GM19240 (cell line): ENCODE results near the gene TXNRD1.
"Not testable (repeated sequence)": the region's sequence is repeated elsewhere in the genome, so short reads cannot be mapped to it uniquely, and the experiment has no call there.

Experiments used
- DNase-seq: peaks from one replicate; pipeline ENCODE4 v3.0.0; 2011; ENCODE audit warnings: low spot score; ENCODE audit not compliant: insufficient read length

Gene TXNRD1

GRCh38 chr12:104304261-104305009 is 88.9 kb downstream of the TXNRD1 start:
- DNase-seq: no peak

GRCh38 chr12:104305349-104305748 is 89.8 kb downstream of the TXNRD1 start:
- no peak for DNase-seq

- DNase-seq: no peak
These were observed 90.8 kb downstream of the TXNRD1 start for GRCh38 chr12:104306376-104306775.

- DNase-seq: no peak
These were observed 91.5 kb downstream of the TXNRD1 start for GRCh38 chr12:104306943-104307654.

- DNase-seq: no peak
These were observed 92.0 kb downstream of the TXNRD1 start for GRCh38 chr12:104307655-104308000.

- no peak for DNase-seq
These were observed 93.9 kb downstream of the TXNRD1 start for GRCh38 chr12:104309446-104309993.

GRCh38 chr12:104310751-104311633 is 95.4 kb downstream of the TXNRD1 start:
- no peak for DNase-seq

GRCh38 chr12:104312202-104312601 is 96.6 kb downstream of the TXNRD1 start:
- no peak for DNase-seq

- no peak for DNase-seq
These were observed 97.1 kb downstream of the TXNRD1 start for GRCh38 chr12:104312654-104313053.

GRCh38 chr12:104313568-104314241 is 98.1 kb downstream of the TXNRD1 start:
- DNase-seq: no peak

- no peak for DNase-seq
These were observed 98.6 kb downstream of the TXNRD1 start for GRCh38 chr12:104314242-104314614.

- DNase-seq: no peak
These were observed 100.0 kb downstream of the TXNRD1 start for GRCh38 chr12:104315326-104316224.

- no peak for DNase-seq
These were observed 101.4 kb downstream of the TXNRD1 start for GRCh38 chr12:104316936-104317335.

GRCh38 chr12:104317538-104318210 is 102.1 kb downstream of the TXNRD1 start:
- no peak for DNase-seq

- DNase-seq: no peak
These were observed 103.4 kb downstream of the TXNRD1 start for GRCh38 chr12:104319028-104319427.

GRCh38 chr12:104319918-104320626 is 104.5 kb downstream of the TXNRD1 start:
- no peak for DNase-seq

- DNase-seq: no peak
These were observed 105.0 kb downstream of the TXNRD1 start for GRCh38 chr12:104320627-104321024.

GRCh38 chr12:104321949-104322348 is 106.4 kb downstream of the TXNRD1 start:
- DNase-seq: no peak

GRCh38 chr12:104322533-104322932 is 107.0 kb downstream of the TXNRD1 start:
- DNase-seq: not testable (repeated sequence)
